OCI-LY3 (cell line): Measurements from ENCODE around the gene KRT32.

Source experiments
- H2AFZ ChIP-seq: fragments of 200-600, 300-600 bp; shearing (Covaris generic); 2 replicates; pipeline ENCODE4 v1.6.0; 2014; ENCODE audit warnings: antibody characterized with exemption, low read depth, low read length
- H3K27ac ChIP-seq: fragments of 200-600, 300-600 bp; sonication (generic); 2 replicates; pipeline ENCODE4 v1.5.1; 2014; ENCODE audit warnings: mild to moderate bottlenecking, low read length, moderate library complexity, mixed read lengths
- H3K27me3 ChIP-seq: fragments of 200-600, 300-600 bp; sonication (generic); 2 replicates; pipeline ENCODE4 v1.6.1; 2014; ENCODE audit warnings: low read depth, low read length, mixed read lengths
- H3K36me3 ChIP-seq: fragments of 200-600, 300-600 bp; sonication (generic); replicated peaks from 2 replicates; pipeline ENCODE3; 2014; ENCODE audit warnings: low read depth, low read length, mixed read lengths
- H3K4me1 ChIP-seq: fragments of 300-600, 200-600 bp; sonication (generic); 2 replicates; pipeline ENCODE4 v1.6.1; 2014; ENCODE audit warnings: low read length, mixed read lengths
- H3K4me2 ChIP-seq: fragments of 200-600, 300-600 bp; sonication (generic); 2 replicates; pipeline ENCODE4 v1.6.1; 2014; ENCODE audit warnings: low read length, mixed read lengths
- H3K4me3 ChIP-seq: fragments of 300-600, 200-600 bp; sonication (generic); 2 replicates; pipeline ENCODE4 v1.5.1; 2014; ENCODE audit warnings: antibody characterized with exemption, mild to moderate bottlenecking, low read length, moderate library complexity
- H3K79me2 ChIP-seq: fragments of 300-600, 200-600 bp; shearing (Covaris generic); 2 replicates; pipeline ENCODE4 v1.6.1; 2014; ENCODE audit warnings: mild to moderate bottlenecking, low read length, mixed read lengths
- H3K9ac ChIP-seq: fragments of 300-600, 200-600 bp; shearing (Covaris generic); 2 replicates; pipeline ENCODE4 v1.6.0; 2014; ENCODE audit warnings: mild to moderate bottlenecking, low read length, moderate library complexity
- H3K9me3 ChIP-seq: fragments of 200-600, 300-600 bp; shearing (Covaris generic); 2 replicates; pipeline ENCODE4 v1.6.1; 2014; ENCODE audit warnings: low read length, mixed read lengths; ENCODE audit not compliant: insufficient read depth
- H4K20me1 ChIP-seq: fragments of 200-600, 300-600 bp; sonication (generic); 2 replicates; pipeline ENCODE4 v1.6.1; 2016; ENCODE audit warnings: low read length, mixed read lengths; ENCODE audit not compliant: insufficient read depth
- EZH2phosphoT487 ChIP-seq: fragments of 200-600 bp; shearing (Covaris generic); IDR thresholded peaks from 2 replicates; pipeline ENCODE4 v1.6.1; 2018; ENCODE audit warnings: antibody characterized with exemption, mixed run types, low read depth
- TF ChIP-seq, protein P1 (sequence below): fragments of 200-600, 300-600 bp; sonication (generic); IDR thresholded peaks from 2 replicates; pipeline ENCODE4 v1.5.1; 2014; ENCODE audit warnings: antibody characterized with exemption, low read length, low read depth

KRT32 gene

DNA sequence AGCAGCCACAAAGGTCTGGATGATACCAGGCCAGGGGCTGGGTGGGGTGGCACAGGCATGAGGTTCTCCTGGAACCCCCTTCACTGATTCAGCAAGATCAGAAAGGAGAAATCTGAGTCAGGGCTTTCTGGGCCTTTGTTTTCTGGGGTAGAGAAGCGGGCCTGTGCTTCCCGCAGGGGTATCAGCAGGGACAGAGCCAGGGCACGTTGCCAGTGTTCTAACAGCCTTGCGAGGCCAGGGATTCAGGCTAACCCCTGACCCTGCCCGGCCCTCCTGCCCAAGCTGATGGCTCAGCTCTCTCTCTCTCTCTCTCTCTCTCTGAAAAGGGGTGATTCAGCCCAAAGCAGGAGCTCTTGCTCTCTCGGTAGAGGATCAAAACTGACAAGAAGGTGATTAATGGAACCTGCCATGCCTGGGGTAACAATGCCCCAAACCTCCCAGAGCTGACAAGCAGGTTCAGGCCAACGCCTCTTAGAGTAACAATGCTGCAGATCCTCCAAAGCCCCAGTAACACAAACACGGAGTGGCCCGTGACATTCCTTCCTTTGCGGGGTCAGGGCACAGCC lies 40.2 kb upstream of the KRT32 start:
- Histone ChIP-seq H3K27me3 (peaks cover 9% of the 10 kb centered on the region; the same call in 1 of the 2 replicates), H3K27ac (no peak overlapping the region), H2AFZ (no peak overlapping the region), H3K36me3 (no peaks in the 10 kb centered on the region), H3K9ac (no peak overlapping the region), H4K20me1 (no peaks in the 10 kb centered on the region), H3K4me1 (peaks cover 5% of the 10 kb centered on the region; the same call in 1 of the 2 replicates), H3K9me3 (no peaks in the 10 kb centered on the region), H3K79me2 (no peaks in the 10 kb centered on the region), H3K4me3 (no peak overlapping the region), H3K4me2 (no peak overlapping the region)
- TF ChIP-seq EZH2phosphoT487: no peak
- TF ChIP-seq, protein P1, sequence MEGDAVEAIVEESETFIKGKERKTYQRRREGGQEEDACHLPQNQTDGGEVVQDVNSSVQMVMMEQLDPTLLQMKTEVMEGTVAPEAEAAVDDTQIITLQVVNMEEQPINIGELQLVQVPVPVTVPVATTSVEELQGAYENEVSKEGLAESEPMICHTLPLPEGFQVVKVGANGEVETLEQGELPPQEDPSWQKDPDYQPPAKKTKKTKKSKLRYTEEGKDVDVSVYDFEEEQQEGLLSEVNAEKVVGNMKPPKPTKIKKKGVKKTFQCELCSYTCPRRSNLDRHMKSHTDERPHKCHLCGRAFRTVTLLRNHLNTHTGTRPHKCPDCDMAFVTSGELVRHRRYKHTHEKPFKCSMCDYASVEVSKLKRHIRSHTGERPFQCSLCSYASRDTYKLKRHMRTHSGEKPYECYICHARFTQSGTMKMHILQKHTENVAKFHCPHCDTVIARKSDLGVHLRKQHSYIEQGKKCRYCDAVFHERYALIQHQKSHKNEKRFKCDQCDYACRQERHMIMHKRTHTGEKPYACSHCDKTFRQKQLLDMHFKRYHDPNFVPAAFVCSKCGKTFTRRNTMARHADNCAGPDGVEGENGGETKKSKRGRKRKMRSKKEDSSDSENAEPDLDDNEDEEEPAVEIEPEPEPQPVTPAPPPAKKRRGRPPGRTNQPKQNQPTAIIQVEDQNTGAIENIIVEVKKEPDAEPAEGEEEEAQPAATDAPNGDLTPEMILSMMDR: no peak

DNA sequence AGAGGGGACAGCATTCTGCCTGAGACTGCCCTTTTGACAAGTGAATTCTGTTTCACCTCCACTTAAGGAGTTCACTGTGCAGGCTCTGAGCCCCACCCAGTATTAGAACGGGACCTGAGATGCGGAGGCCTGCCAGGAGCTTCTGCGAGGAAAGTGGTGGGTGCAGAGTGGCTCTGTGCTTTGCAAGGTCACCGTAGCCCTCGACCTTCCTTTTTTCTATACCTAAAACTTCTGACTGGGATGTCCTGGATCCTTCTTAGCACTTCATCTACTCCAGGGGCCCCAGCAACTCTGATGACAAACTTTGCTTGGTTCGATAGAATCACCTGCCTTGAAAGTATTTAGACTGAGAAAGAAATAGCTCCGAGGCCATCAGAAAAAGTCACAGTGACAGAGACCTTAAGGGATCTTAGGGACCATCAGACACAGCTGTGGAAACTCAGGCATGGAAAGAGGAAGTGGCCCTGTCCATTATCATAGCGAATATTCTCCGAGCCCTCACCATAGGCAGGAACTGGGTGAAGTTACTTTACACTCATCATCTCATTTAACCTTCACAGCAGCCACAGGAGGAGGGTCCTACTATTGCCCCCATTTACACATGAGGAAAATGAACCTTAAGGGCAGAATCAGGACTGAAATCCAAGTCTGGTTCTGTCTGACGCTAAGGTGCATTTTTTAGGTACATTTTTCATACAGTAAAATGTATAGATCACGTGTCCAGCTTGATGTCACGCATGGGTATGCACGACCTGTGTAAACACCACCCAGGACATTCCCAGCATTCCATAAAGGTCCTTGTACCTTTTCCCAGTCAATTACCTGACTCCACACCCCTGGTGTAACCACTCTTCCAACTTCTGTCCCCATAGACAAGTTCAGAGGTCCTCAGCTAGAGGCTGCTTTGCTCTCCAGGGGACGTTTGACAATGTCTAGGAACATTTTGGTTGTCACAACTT lies 38.9 kb upstream of the KRT32 start:
- Histone ChIP-seq H3K4me1 (peaks cover 5% of the 10 kb centered on the region; the same call in 1 of the 2 replicates), H3K79me2 (no peaks in the 10 kb centered on the region), H3K27me3 (peaks cover 9% of the 10 kb centered on the region; the same call in 1 of the 2 replicates), H3K9me3 (no peaks in the 10 kb centered on the region), H3K36me3 (no peaks in the 10 kb centered on the region), H4K20me1 (no peaks in the 10 kb centered on the region), H2AFZ (no peak overlapping the region), H3K27ac (no peak overlapping the region), H3K9ac (no peak overlapping the region), H3K4me3 (no peak overlapping the region), H3K4me2 (no peak overlapping the region)
- TF ChIP-seq EZH2phosphoT487: no peak
- TF ChIP-seq, protein P1: no peak

DNA sequence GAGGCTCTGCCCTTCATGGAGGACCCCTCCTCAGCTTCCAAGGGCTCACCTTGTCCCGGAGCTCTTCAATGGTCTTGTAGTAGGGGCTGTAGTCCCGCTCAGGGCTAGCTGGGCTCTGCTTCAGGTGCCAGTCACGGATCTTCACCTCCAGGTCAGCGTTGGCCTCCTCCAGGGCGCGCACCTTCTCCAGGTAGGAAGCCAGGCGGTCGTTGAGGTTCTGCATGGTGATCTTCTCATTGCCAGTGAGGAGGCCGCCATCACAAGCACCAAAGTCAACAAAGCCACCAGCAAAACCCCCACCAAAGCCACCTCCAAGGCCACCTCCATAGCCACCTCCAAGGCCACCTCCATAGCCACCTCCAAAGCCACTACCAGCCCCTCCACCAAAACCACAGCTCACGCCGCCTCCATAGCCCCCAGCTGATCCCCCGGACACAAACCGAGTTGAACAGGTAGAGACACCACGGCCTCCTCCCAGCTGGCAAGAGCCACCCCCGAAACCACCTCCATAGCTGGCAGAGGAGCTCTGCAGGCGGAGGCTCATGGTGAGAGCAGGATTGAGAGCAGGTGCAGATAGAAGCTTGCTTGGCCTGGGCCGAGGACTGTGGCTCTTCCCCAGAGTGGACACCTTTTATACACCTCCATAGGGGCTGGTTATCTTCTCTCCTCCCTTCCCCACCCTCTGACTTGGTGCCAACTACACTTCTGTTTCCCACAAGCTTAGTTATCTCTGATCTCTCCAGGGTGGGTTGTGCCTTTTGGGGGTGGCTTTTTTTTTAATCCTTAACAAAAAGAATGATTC lies 38.0 kb upstream of the KRT32 start, which contains the start of gene KRT13:
Gene KRT13, minus strand, starts transcription at position 606 of the 802 bp plus-strand sequence. Its CDS starts 62 bp downstream, at position 544.
- no peaks in the 10 kb centered on the region for H3K36me3 ChIP-seq
- no peak within 1 kb of the TSS for H2AFZ ChIP-seq

More for the DNA sequence above, 38.0 kb upstream of the KRT32 start, which contains the start of gene KRT13:
- no peaks in the 10 kb centered on the region for H4K20me1 ChIP-seq
- 0 out of 2 replicates have a peak, but pooled peaks cover 5% of the 10 kb centered on the region for H3K27me3 ChIP-seq
- no peaks in the 10 kb centered on the region for H3K9me3 ChIP-seq
- H3K79me2 ChIP-seq: no peaks in the 10 kb centered on the region
- H3K27ac ChIP-seq: no peak within 1 kb of the TSS
- H3K4me1 ChIP-seq: peaks cover 5% of the 10 kb centered on the region; the same call in 1 of the 2 replicates
- no peak within 1 kb of the TSS for H3K9ac ChIP-seq
- H3K4me2 ChIP-seq: no peak within 1 kb of the TSS
- no peak for TF ChIP-seq EZH2phosphoT487
- TF ChIP-seq, protein P1: no peak
- no peak within 1 kb of the TSS for H3K4me3 ChIP-seq
